SK-N-SH (cell line): Measurements from ENCODE around the gene SMIM10L1. TPM values are rescaled to one million over a fixed set of nuclear protein-coding genes. Genes with fewer than 3 reads are reported as not detected.

Experiments used
- CTCF ChIA-PET: fragments of 300-600, 350-600 bp; formaldehyde crosslinking; extraction: SDS; loops from one replicate; lab custom pipeline; 2021; lab: Yijun Ruan, JAX
- POLR2A ChIA-PET: fragments of 350-600 bp; sonication (Branson Sonifier 250); formaldehyde crosslinking; extraction: SDS; loops from one replicate; lab custom pipeline; 2020; ENCODE audit warnings: antibody characterized with exemption, inconsistent platforms; lab: Yijun Ruan, JAX
- DNase-seq: peaks from one replicate; pipeline ENCODE4 v3.0.0; 2012
- H2AFZ ChIP-seq: fragments of 200-600 bp; sonication (generic); 2 replicates; pipeline ENCODE4 v1.8.1; 2016; ENCODE audit warnings: antibody characterized with exemption, mild to moderate bottlenecking, low read depth
- H3F3A ChIP-seq: fragments of 200-600 bp; sonication (generic); replicated peaks from 2 replicates; pipeline ENCODE3; 2016; ENCODE audit warnings: antibody characterized with exemption, mild to moderate bottlenecking; ENCODE audit not compliant: insufficient read depth
- H3K27ac ChIP-seq, 2 experiments: fragments of 200-500 bp in 1 of 2; fragments of 200-600 bp in 1 of 2; sonication (Bioruptor generic) in 1 of 2; sonication (generic), shearing (Covaris generic) in 1 of 2; 2 replicates each; pipeline versions ENCODE4 v1.5.1 to v1.6.1; 2014 to 2016; ENCODE audit warnings: low read depth in 2 of 2, inconsistent platforms in 1 of 2, low read length in 1 of 2, mild to moderate bottlenecking in 1 of 2, mixed read lengths in 1 of 2
- H3K27me3 ChIP-seq: fragments of 200-600 bp; sonication (generic), shearing (Covaris generic); 2 replicates; pipeline ENCODE4 v1.6.1; 2016; ENCODE audit warnings: mixed run types; ENCODE audit not compliant: insufficient read depth
- H3K36me3 ChIP-seq, 2 experiments: fragments of 200-500 bp in 1 of 2; fragments of 200-600 bp in 1 of 2; sonication (Bioruptor generic) in 1 of 2; sonication (generic) in 1 of 2; replicated peaks in 1 of 2; 2 replicates each; pipeline versions ENCODE3 to v1.5.1; 2014 to 2016; ENCODE audit warnings: low read length in 1 of 2, mild to moderate bottlenecking in 1 of 2; ENCODE audit not compliant: insufficient read depth in 2 of 2, control insufficient read depth in 1 of 2
- H3K4me1 ChIP-seq, 2 experiments: fragments of 200-500 bp in 1 of 2; fragments of 200-600 bp in 1 of 2; sonication (Bioruptor generic) in 1 of 2; sonication (generic), shearing (Covaris generic) in 1 of 2; 2 replicates each; pipeline versions ENCODE4 v1.5.1 to v1.6.1; 2014 to 2016; ENCODE audit warnings: low read depth in 1 of 2, low read length in 1 of 2, mixed run types in 1 of 2; ENCODE audit not compliant: insufficient read depth in 2 of 2, control insufficient read depth in 1 of 2
- H3K4me2 ChIP-seq: fragments of 200-600 bp; sonication (generic), shearing (Covaris generic); 2 replicates; pipeline ENCODE4 v1.6.1; 2017; ENCODE audit warnings: mixed run types
- H3K4me3 ChIP-seq, 2 experiments: fragments of 200-500 bp in 1 of 2; fragments of 200-600 bp in 1 of 2; sonication (Bioruptor generic) in 1 of 2; sonication (generic), shearing (Covaris generic) in 1 of 2; 2 replicates each; pipeline versions ENCODE4 v1.5.1 to v1.8.1; 2014 to 2016; ENCODE audit warnings: low read depth in 2 of 2, inconsistent platforms in 1 of 2, low read length in 1 of 2, mild to moderate bottlenecking in 1 of 2, mixed read lengths in 1 of 2, moderate library complexity in 1 of 2
- H3K79me2 ChIP-seq: fragments of 200-600 bp; sonication (generic); 2 replicates; pipeline ENCODE4 v1.8.1; 2017; ENCODE audit warnings: mild to moderate bottlenecking; ENCODE audit not compliant: insufficient read depth
- H3K9ac ChIP-seq: fragments of 200-600 bp; sonication (generic); 2 replicates; pipeline ENCODE4 v1.6.1; 2017; ENCODE audit warnings: mixed run types
- H3K9me2 ChIP-seq: fragments of 200-600 bp; sonication (generic); 2 replicates; pipeline ENCODE4 v1.6.1; 2017; ENCODE audit warnings: mixed run types
- H3K9me3 ChIP-seq: fragments of 200-600 bp; sonication (generic); 2 replicates; pipeline ENCODE4 v1.6.1; 2017; ENCODE audit warnings: mixed run types, mild to moderate bottlenecking, moderate library complexity
- H4K20me1 ChIP-seq: fragments of 200-600 bp; sonication (generic); 2 replicates; pipeline ENCODE4 v1.6.1; 2017; ENCODE audit warnings: mild to moderate bottlenecking, mixed run types; ENCODE audit not compliant: insufficient read depth
- ELF1 ChIP-seq: IDR thresholded peaks from 2 replicates; pipeline ENCODE4 v1.4.0; 2012
- EP300 ChIP-seq, 2 experiments: IDR thresholded peaks; 2 replicates each; pipeline versions ENCODE4 v1.4.0 to v1.6.1; 2012; ENCODE audit warnings: borderline replicate concordance in 1 of 2, low read depth in 1 of 2, low read length in 1 of 2
- EZH2phosphoT487 ChIP-seq: fragments of 200-600 bp; sonication (generic); IDR thresholded peaks from 2 replicates; pipeline ENCODE4 v1.6.1; 2017; ENCODE audit warnings: low read depth, mixed run types, mild to moderate bottlenecking, antibody characterized with exemption, moderate library complexity, borderline replicate concordance
- FOXJ3 ChIP-seq: sonication (generic); formaldehyde crosslinking; IDR thresholded peaks from 2 replicates; pipeline ENCODE4 v1.5.1; 2020; ENCODE audit warnings: mild to moderate bottlenecking, missing genetic modification reagents
- GABPA ChIP-seq: IDR thresholded peaks from 2 replicates; pipeline ENCODE4 v1.4.0; 2012; ENCODE audit warnings: low read depth, mild to moderate bottlenecking
- GATA2 ChIP-seq: sonication (generic); formaldehyde crosslinking; IDR thresholded peaks from 2 replicates; pipeline ENCODE4 v1.5.0; 2020; ENCODE audit warnings: mild to moderate bottlenecking, missing genetic modification reagents
- JUND ChIP-seq: IDR thresholded peaks from 2 replicates; pipeline ENCODE4 v1.4.0; 2012
- MAX ChIP-seq: IDR thresholded peaks from 2 replicates; pipeline ENCODE4 v1.4.0; 2012; ENCODE audit warnings: low read depth
- MEF2A ChIP-seq: IDR thresholded peaks from 2 replicates; pipeline ENCODE4 v1.4.0; 2012; ENCODE audit warnings: low read depth, borderline replicate concordance
- NFIC ChIP-seq: IDR thresholded peaks from 2 replicates; pipeline ENCODE4 v1.4.0; 2012; ENCODE audit warnings: borderline replicate concordance
- NRF1 ChIP-seq: IDR thresholded peaks from 2 replicates; pipeline ENCODE4 v1.6.1; 2012; ENCODE audit warnings: low read depth, mild to moderate bottlenecking, low read length
- PBX3 ChIP-seq: IDR thresholded peaks from 2 replicates; pipeline ENCODE4; 2012
- POLR2AphosphoS5 ChIP-seq: IDR thresholded peaks from 2 replicates; pipeline ENCODE4 v1.6.1; 2012; ENCODE audit warnings: low read depth, low read length
- RXRA ChIP-seq: IDR thresholded peaks from 2 replicates; pipeline ENCODE4 v1.4.0; 2012; ENCODE audit warnings: low read depth, mild to moderate bottlenecking, borderline replicate concordance
- SMC3 ChIP-seq: IDR thresholded peaks from 2 replicates; pipeline ENCODE4 v1.6.1; 2012; ENCODE audit warnings: low read depth, low read length, improper control_type of control experiment
- USF2 ChIP-seq: fragments of 150-350 bp; IDR thresholded peaks from 2 replicates; pipeline ENCODE4 v1.6.1; 2017; ENCODE audit warnings: antibody characterized with exemption, low read length, low read depth, borderline replicate concordance
- ZBTB33 ChIP-seq: IDR thresholded peaks from 2 replicates; pipeline ENCODE4 v1.4.0; 2012; ENCODE audit warnings: low read depth, borderline replicate concordance
- WGBS: methylation state at CpG from one replicate; pipeline ENCODE4 v1.1.6; 2017; ENCODE audit warnings: low lambda C conversion rate; 5-methylcytosine and 5-hydroxymethylcytosine counted together
- polyA plus RNA-seq, 3 experiments: library from polyadenylated mRNA; depleted of rRNA; stranded (reverse); fragments of >200 nt; gene quantifications; 2 replicates each; pipeline ENCODE4 v1.2.3, GENCODE V29; 2012

Gene SMIM10L1
- polyA plus RNA-seq, 1 of the 3 experiments (the other 2 are of a cell fraction), result 4.3 TPM

DNA sequence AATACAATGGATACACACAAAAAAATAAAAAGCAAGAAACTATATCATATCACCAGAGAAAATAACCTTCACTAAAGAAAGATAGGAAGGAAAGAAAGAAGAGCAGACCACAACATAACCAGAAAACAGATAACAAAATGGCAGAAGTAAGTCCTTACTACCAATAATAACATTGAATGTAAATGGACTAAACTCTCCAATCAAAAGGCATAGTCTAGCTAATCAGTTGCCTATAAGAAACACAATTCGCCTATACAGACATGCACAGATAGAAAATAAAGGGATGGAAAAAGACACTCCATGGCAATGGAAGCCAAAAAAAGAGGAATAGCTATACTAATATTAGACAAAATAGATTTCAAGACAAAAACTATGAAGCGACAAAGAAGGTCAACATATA lies 27.6 kb upstream of the SMIM10L1 start:
- Histone ChIP-seq H3K4me1 (no peaks in the 10 kb centered on the region), H3K27me3 (no peaks in the 10 kb centered on the region), H4K20me1 (peaks cover 9% of the 10 kb centered on the region), H3K9me2 (no peaks in the 10 kb centered on the region), H3K4me3 (no peak overlapping the region), H3K4me2 (no peak overlapping the region), H3K9me3 (no peaks in the 10 kb centered on the region), H3K27ac (no peak overlapping the region), H3K36me3 (peaks cover 4 to 22% of the 10 kb centered on the region in 2 experiments), H3F3A (peaks cover 1% of the 10 kb centered on the region), H2AFZ (no peak overlapping the region), H3K79me2 (peaks cover 86% of the 10 kb centered on the region), H3K9ac (no peak overlapping the region)
- 45% methylated on average over 2 of the region's 2 CpGs for WGBS
- POLR2A ChIA-PET, result no interaction called here
- no peak for DNase-seq
- TF ChIP-seq NRF1 (no peak), JUND (no peak)
- CTCF ChIA-PET, result no interaction called here

DNA sequence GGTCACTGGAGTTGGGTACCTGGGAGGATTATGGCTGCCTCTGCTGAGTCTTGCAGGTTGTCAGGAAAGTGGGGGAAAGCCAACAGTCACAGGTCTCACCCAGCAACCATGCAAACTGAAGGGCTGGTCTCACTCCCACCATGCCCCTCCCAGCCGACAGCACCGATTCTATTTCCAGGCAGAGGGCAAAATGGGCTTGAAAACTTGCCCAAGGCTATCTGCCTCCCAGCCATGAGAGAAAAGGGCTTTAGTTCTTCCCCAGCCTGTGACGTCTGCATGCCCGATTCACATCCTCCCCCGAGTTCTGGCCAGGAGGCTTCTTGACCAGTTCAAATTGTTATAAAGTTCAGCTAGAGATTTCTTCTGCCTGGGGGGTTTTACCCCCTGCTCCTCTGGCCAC lies 26.7 kb upstream of the SMIM10L1 start:
- H3K9me3 ChIP-seq, result no peaks in the 10 kb centered on the region
- no peak for TF ChIP-seq POLR2AphosphoS5
- TF ChIP-seq EP300 (IDR thresholded peaks at IDR 0.05; ENCODE audit: borderline replicate concordance in 1 of 2, low read depth in 1 of 2, low read length in 1 of 2), result no peak
- no peak for TF ChIP-seq USF2
- TF ChIP-seq ZBTB33, result no peak
- no peak for TF ChIP-seq GABPA
- no peak for TF ChIP-seq MEF2A
- TF ChIP-seq, all 33 proteins: peak for 0
- no peaks in the 10 kb centered on the region for H3F3A ChIP-seq
- ChIA-PET POLR2A (no interaction called here), CTCF (no interaction called here)
- 40% methylated on average over 2 of the region's 5 CpGs for WGBS
- no peak overlapping the region for H2AFZ ChIP-seq
- peaks cover 9% of the 10 kb centered on the region; the same call in 1 of the 2 replicates for H4K20me1 ChIP-seq
- no peak overlapping the region for H3K4me2 ChIP-seq
- H3K4me3 ChIP-seq, result no peak overlapping the region
- H3K4me1 ChIP-seq, result no peaks in the 10 kb centered on the region
- DNase-seq, result no peak
- H3K9me2 ChIP-seq, result no peaks in the 10 kb centered on the region
- peaks cover 76% of the 10 kb centered on the region for H3K79me2 ChIP-seq
- H3K9ac ChIP-seq, result no peak overlapping the region
- H3K27ac ChIP-seq, result no peak overlapping the region
- no peaks in the 10 kb centered on the region for H3K27me3 ChIP-seq
- peaks cover 4 to 18% of the 10 kb centered on the region in 2 experiments for H3K36me3 ChIP-seq

DNA sequence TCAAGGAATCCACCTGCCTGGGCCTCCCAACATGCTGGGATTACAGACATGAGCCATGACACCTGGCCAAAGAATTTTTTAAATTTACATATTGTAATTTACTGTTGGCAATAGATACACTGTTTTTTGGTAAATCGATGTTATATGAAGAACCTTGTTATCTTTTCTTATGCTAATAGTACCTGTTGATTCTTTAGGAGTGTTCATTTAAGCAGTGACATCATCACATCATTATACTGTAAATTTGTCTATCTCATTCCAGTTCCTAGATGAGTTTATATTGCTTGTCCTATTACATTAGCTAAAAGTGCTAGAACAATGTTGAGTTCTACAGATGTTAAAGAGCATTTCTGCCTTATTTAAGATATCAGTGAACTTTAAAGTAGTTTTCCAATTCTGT lies 23.6 kb upstream of the SMIM10L1 start:
- Histone ChIP-seq H3K9ac (no peak overlapping the region), H3K4me3 (no peak overlapping the region), H3K36me3 (peaks cover 4 to 17% of the 10 kb centered on the region in 2 experiments), H2AFZ (no peak overlapping the region), H4K20me1 (0 out of 2 replicates have a peak, but pooled peaks cover 7% of the 10 kb centered on the region), H3K9me3 (no peaks in the 10 kb centered on the region), H3K27ac (no peak overlapping the region), H3K9me2 (no peaks in the 10 kb centered on the region), H3F3A (no peaks in the 10 kb centered on the region), H3K4me2 (no peak overlapping the region), H3K79me2 (peaks cover 66% of the 10 kb centered on the region), H3K4me1 (no peaks in the 10 kb centered on the region), H3K27me3 (no peaks in the 10 kb centered on the region)
- POLR2A ChIA-PET, result no interaction called here
- WGBS, result 100% methylated on average over 1 of the region's 1 CpG
- no peak for DNase-seq
- CTCF ChIA-PET, result no interaction called here
- no peak for TF ChIP-seq RXRA
- no peak for TF ChIP-seq EZH2phosphoT487
- TF ChIP-seq PBX3, result no peak
- TF ChIP-seq SMC3, result no peak
- TF ChIP-seq MAX, result no peak
- no peak for TF ChIP-seq NFIC
- no peak for TF ChIP-seq ZBTB33
- no peak for TF ChIP-seq FOXJ3 (CRISPR knock-in tag)
- no peak for TF ChIP-seq GABPA
- TF ChIP-seq ELF1, result no peak
- no peak for TF ChIP-seq GATA2
- TF ChIP-seq NRF1, result no peak
